Measurements from ENCODE around the gene MAPKAPK3. TPM values are rescaled to one million over a fixed set of nuclear protein-coding genes. Genes with fewer than 3 reads are reported as not detected.

Gene MAPKAPK3
- total and polyA plus RNA-seq, 2 of the 4 experiments (the other 2 are of a cell fraction): 38.3 to 57.2 TPM

DNA sequence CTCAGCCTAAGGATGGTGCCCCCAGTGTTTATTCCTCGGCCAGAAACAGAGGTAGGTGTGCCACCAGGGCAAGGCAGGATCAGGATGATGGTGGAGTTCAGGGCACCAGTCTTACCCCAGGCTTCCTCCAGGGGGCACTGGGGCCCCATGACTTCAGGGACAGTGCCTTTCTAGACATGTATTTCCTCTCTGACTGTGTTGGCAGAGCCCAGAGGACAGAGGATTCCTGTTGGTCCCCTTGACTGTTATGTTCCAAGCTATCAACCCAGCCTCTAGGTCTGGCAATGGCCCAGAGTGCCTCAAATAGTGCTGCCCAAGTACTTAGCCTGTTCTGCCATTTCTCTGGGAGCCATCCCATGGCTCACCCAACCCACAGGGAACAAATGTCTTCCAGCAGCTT lies 44.8 kb upstream of the MAPKAPK3 start:
- Histone ChIP-seq H3K27me3 (ENCODE audit: control insufficient read depth, insufficient read depth, low read length) (no peaks in the 10 kb centered on the region), H3K9ac (ENCODE audit: low read depth, low read length) (no peak overlapping the region), H3K36me3 (ENCODE audit: control insufficient read depth, insufficient read depth, low read length) (peaks cover 17% of the 10 kb centered on the region; the same call in 1 of the 2 replicates), H2BK120ac (ENCODE audit: low read depth, low read length) (no peak overlapping the region), H2AFZ (replicated peaks; ENCODE audit: low read length, poor library complexity) (peak overlapping the region; percentile 34), H2BK15ac (ENCODE audit: low read depth, low read length) (no peak overlapping the region), H3K56ac (ENCODE audit: extremely low read depth, insufficient read depth, low read length) (no peak overlapping the region), H3K9me3 (ENCODE audit: control insufficient read depth, insufficient read depth, low read length) (no peaks in the 10 kb centered on the region), H2AK5ac (ENCODE audit: low read depth, low read length) (peak overlapping the region; percentile 68; the same call in 1 of the 2 replicates), H2BK20ac (ENCODE audit: low read depth, low read length) (no peak overlapping the region), H4K91ac (ENCODE audit: insufficient read depth, low read depth, low read length) (no peak overlapping the region), H4K5ac (ENCODE audit: low read depth, low read length) (no peak overlapping the region), H2BK5ac (ENCODE audit: low read depth, low read length, poor library complexity, severe bottlenecking) (no peak overlapping the region), H3K4ac (ENCODE audit: low read depth, low read length) (no peak overlapping the region), H3K9me1 (ENCODE audit: insufficient read depth, low read length) (peaks cover 9% of the 10 kb centered on the region), H4K8ac (ENCODE audit: low read depth in 2 of 2, low read length in 2 of 2) (no peak overlapping the region), H3K18ac (ENCODE audit: low read depth, low read length) (no peak overlapping the region), H3K4me3 (ENCODE audit: insufficient read depth, low read depth, low read length) (no peak overlapping the region), H4K20me1 (ENCODE audit: insufficient read depth, low read length) (no peaks in the 10 kb centered on the region), H3K23ac (ENCODE audit: low read depth, low read length) (no peak overlapping the region), H2AK9ac (replicated peaks; ENCODE audit: low read depth, low read length, poor library complexity) (peak overlapping the region; percentile 91), H3K14ac (replicated peaks; ENCODE audit: low read depth, low read length) (no peak overlapping the region), H3K27ac (ENCODE audit: insufficient read depth, low read length) (no peak overlapping the region), H3K4me1 (ENCODE audit: control insufficient read depth, insufficient read depth, low read length) (peaks cover 5% of the 10 kb centered on the region), H3K79me1 (ENCODE audit: low read depth in 1 of 2, low read length in 2 of 2) (peaks cover 13 to 40% of the 10 kb centered on the region in 2 experiments; a peak in 3 of 4 replicates), H3K4me2 (ENCODE audit: low read depth, low read length) (no peak overlapping the region)
- ATAC-seq (ENCODE audit: low read depth) (peak; percentile 32), DNase-seq (peak; percentile 59)
- whole genome bisulfite sequencing, 2 experiments (ENCODE audit: extremely low coverage in 2 of 2, insufficient read length in 1 of 2): 0% methylated on average over 1 of the region's 1 CpG; no CpG with 5 or more reads in 1 of the 2 experiments
- CTCF ChIA-PET: interaction anchor here (0.9 to 2.5 kb wide), 5 partner anchors 17 to 104 kb away, joined by 3 to 20 read pairs (median 4); partner anchors contain the start of gene CISH
- no TSS peak for BruUV-seq (replicated peaks)
- TF ChIP-seq RAD21 (IDR thresholded peaks at IDR 0.05; ENCODE audit: low read length): peak; percentile 95
- TF ChIP-seq RCOR1 (IDR thresholded peaks at IDR 0.05; ENCODE audit: insufficient replicate concordance, low read length): no peak
- no peak for TF ChIP-seq FOS (IDR thresholded peaks at IDR 0.05; ENCODE audit: low read depth, low read length)
- TF ChIP-seq BHLHE40 (IDR thresholded peaks at IDR 0.05; ENCODE audit: low read depth, low read length): no peak
- peak; percentile 99 for TF ChIP-seq SMC3 (IDR thresholded peaks at IDR 0.05; ENCODE audit: low read depth, low read length)
- TF ChIP-seq, protein P1, sequence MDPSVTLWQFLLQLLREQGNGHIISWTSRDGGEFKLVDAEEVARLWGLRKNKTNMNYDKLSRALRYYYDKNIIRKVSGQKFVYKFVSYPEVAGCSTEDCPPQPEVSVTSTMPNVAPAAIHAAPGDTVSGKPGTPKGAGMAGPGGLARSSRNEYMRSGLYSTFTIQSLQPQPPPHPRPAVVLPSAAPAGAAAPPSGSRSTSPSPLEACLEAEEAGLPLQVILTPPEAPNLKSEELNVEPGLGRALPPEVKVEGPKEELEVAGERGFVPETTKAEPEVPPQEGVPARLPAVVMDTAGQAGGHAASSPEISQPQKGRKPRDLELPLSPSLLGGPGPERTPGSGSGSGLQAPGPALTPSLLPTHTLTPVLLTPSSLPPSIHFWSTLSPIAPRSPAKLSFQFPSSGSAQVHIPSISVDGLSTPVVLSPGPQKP (IDR thresholded peaks at IDR 0.05; ENCODE audit: borderline replicate concordance, low read depth, low read length): no peak
- TF ChIP-seq CEBPB (IDR thresholded peaks at IDR 0.05; ENCODE audit: low read depth, low read length): no peak
- TF ChIP-seq, protein P2, sequence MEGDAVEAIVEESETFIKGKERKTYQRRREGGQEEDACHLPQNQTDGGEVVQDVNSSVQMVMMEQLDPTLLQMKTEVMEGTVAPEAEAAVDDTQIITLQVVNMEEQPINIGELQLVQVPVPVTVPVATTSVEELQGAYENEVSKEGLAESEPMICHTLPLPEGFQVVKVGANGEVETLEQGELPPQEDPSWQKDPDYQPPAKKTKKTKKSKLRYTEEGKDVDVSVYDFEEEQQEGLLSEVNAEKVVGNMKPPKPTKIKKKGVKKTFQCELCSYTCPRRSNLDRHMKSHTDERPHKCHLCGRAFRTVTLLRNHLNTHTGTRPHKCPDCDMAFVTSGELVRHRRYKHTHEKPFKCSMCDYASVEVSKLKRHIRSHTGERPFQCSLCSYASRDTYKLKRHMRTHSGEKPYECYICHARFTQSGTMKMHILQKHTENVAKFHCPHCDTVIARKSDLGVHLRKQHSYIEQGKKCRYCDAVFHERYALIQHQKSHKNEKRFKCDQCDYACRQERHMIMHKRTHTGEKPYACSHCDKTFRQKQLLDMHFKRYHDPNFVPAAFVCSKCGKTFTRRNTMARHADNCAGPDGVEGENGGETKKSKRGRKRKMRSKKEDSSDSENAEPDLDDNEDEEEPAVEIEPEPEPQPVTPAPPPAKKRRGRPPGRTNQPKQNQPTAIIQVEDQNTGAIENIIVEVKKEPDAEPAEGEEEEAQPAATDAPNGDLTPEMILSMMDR (conservative IDR thresholded peaks at IDR 0.05; ENCODE audit: low read depth, low read length): peak; percentile 93
- intact Hi-C loops (cut with micrococcal nuclease) (loop anchor here (1.0 kb wide), 2 partner anchors 29 to 42 kb away; no protein-coding TSS in a partner anchor), dilution Hi-C loops (cut with HindIII; ENCODE audit: low sequenced_read_pairs, unreplicated experiment) (no loop called here), in situ Hi-C loops (cut with MboI; ENCODE audit: low sequenced_read_pairs) (loop anchor here (5.0 kb wide), 2 partner anchors 40 to 800 kb away; partner anchors contain the start of gene CISH)
- POLR2A ChIA-PET (ENCODE audit: unreplicated experiment): no interaction called here

All from IMR-90 (cell line).